AML-193 (cell line): ENCODE data around the gene EDN2.

Source experiments
- DNase-seq, 2 experiments: peaks; one replicate each; lab custom pipeline; 2025; lab: John Stamatoyannopoulos, UW

EDN2 gene

DNA sequence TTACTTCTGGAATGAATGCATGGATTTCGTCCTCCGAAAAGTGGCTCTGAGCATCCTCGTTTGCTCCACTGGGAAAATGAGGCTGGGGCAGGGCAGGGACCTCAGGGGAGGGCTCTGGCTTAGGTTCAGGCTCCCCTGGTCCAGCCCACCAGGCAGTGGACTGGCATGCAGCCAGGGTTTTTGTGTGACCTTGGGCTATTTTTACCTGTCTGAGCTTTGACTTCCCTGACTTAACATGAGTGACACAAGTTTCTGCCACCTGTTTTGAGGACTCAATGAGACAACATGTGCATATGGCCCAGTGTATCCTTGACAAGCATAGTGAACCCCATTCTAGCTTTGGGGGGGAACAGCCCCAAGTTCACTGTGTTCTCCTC lies 32.6 kb upstream of the EDN2 start:
- no peak for DNase-seq

DNA sequence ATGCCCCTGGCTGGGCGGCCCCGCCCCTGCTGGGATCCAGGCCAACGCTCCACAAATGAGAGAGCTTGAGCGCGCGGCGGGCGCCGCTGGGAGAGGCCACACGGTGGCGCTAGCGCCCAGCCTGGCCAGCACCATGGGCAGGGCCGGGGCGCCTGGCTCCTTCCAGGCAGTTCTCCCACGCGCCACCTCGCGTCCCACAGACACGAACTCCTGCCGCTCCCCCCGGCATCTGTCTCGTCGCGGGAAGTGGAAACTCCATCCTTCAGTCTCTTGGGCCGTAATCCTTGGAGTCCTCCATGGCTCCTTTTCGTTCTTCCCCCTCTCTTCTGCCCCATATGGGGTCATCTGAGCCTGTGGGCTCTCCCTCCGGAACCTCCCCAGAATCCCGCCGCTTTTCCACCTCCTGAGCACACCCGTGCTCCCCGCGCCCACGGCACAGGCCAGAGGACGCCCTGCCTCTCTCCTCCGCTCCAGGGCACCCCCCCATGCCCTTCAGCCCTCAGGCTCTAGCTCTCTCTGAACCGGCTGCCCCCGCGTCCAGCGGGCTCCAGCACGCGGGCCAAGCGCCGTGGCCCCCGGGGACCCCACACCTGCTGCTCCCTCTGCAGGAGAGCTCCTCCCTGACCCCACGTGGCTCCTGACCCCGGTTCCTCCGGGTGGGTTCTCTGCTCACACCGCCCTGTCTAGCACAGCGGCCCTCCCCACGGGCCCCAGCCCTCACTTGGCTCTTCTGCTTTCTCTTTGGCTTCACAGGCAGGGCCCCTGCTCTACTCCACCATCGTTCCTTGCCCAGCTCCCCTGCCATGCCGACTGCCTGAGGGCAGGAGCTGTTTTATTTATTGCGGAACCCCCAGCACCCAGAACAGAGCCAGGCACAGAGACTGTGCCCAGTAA lies 31.9 kb upstream of the EDN2 start:
- no peak for DNase-seq

GRCh38 chr1:41515778-41516167 lies 31.3 kb upstream of the EDN2 start:
- DNase-seq, result no peak

GRCh38 chr1:41515131-41515678 lies 30.7 kb upstream of the EDN2 start:
- DNase-seq, result no peak

- DNase-seq, result no peak
Observed at GRCh38 chr1:41514381-41514780, 29.9 kb upstream of the EDN2 start.

- DNase-seq, result no peak
Observed at GRCh38 chr1:41513383-41513735, 28.9 kb upstream of the EDN2 start.

- no peak for DNase-seq
Observed at GRCh38 chr1:41512701-41513382, 28.4 kb upstream of the EDN2 start.

DNA sequence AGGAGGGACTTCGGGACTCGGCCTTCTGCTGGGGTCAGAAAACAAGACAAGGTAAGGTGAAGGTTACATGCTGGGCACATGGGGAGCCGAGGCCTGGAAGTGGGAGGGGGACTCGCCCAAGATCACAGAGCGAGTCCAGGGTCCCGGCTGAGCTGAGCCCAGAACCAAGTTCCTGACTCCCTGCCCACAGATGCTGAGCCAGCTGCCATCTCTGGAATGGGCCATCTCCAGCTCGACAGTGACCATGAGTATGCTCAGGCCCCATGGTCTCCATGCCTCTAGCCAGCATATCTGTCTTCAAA lies 26.7 kb upstream of the EDN2 start:
- no peak for DNase-seq

- DNase-seq, result no peak
Observed at GRCh38 chr1:41510531-41511238, 26.2 kb upstream of the EDN2 start.

- no peak for DNase-seq
Observed at GRCh38 chr1:41509270-41509671, 24.8 kb upstream of the EDN2 start.

DNA sequence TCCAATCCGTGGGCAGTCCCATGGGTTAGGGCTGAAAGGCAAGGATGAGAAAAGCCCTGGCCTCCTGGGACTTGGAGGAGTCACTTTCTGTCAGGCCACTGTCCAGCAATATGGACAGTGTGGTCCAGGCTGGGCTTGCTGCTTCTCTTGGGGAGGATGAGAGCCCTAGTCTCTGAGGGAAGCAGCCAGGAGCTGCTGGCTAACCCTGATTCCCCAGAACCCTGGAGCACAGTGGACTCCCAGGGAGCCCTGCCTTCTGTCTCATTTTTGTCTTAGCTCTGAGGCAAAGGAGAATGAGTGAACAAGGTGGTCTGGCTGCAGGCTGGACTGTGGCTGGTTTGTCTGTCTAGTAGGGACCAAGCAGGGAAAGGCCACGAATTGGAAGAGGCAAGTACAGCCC lies 23.8 kb upstream of the EDN2 start:
- no peak for DNase-seq

DNA sequence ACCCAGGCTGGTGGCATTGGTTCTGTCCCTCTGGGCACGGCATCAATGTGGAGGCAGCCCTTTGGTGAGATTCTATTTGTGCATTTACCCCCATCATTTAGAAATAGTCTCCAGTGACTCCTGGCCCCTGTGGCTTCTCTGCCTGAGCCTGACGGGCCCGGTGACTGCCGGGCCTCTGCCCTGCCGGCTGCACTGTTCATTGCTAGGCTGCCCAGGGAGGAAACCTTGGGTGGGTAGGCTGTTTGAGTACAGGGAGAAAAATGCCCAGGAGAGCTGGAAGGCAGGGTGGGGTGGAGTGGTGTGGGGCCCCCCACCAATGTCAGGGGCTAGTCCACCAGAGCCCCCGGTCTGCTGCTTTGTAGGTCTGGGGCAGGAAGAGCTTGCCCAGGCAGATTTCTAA lies 23.4 kb upstream of the EDN2 start:
- no peak for DNase-seq

- no peak for DNase-seq
Observed at GRCh38 chr1:41507110-41507720, 22.7 kb upstream of the EDN2 start.

GRCh38 chr1:41504114-41505035 lies 19.9 kb upstream of the EDN2 start:
- DNase-seq, result no peak

- no peak for DNase-seq
Observed at GRCh38 chr1:41503538-41504113, 19.1 kb upstream of the EDN2 start.

- no peak for DNase-seq
Observed at GRCh38 chr1:41502912-41503311, 18.4 kb upstream of the EDN2 start.

- no peak for DNase-seq
Observed at GRCh38 chr1:41501581-41501980, 17.1 kb upstream of the EDN2 start.

GRCh38 chr1:41500781-41501518 lies 16.5 kb upstream of the EDN2 start:
- no peak for DNase-seq

DNA sequence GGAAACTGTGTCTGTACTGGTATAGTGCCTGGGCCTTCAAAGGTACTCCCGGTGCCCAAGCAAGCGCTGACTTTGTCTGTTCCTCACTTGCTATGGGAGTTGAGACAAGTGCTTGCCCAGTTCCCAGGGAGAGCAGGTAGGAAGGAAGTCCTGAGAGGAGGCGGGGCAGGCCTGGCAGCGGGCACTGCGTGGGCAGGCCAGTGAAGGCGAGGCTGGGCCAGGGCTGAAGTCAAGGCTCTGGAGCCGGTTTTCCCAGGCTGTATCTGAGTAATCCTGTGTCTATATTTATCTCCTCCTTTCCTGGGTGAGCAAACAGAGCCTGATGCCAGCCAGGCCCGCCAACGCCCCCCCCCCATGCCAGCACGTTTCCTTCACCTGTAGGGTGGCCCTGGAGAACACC lies 15.9 kb upstream of the EDN2 start:
- no peak for DNase-seq

GRCh38 chr1:41499591-41499990 lies 15.1 kb upstream of the EDN2 start:
- no peak for DNase-seq
